GM21786 (cell line): ENCODE results near the gene MBL2.

Experiments used
- ATAC-seq: cut with Tn5 transposase; IDR thresholded peaks from one replicate; pipeline ENCODE4 v1.9.1; 2021; ENCODE audit not compliant: unreplicated experiment

Gene MBL2

DNA sequence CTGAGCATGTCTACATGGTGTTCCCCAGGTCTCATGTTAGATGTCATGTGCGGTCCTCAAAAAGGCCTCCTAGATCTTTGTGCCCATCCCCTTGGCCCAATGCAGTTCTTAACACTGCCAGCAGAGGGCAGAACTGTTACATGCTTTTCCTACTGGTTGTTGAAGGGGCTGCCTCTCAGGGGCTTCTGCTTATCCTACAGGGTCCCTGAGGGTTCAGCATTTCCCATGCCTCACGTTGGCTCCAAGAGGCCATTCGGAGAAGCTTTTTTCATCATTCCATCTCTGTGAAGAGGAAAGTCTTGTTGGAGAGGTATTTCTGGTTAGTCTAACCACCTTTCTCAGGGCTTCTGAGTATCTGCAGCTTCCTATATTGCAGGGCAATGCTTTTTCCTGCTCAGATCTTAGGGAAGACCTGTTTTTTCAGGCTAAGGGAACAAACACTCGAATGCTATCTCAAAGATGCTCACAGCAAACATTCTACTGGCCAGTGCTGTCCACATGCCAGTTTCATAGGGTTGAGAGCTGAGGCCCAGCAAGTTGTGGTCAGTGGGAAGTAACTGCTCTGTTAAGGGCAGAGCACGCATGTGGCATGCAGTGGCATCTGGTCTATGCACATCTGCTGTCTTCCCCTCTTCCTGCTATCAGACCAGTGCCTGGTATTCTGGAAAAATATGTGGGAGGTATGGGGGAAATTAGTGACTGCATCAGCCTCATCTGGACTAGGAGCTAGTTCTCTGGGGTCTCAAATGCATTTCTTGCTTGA, 31.5 kb downstream of the MBL2 start:
- peak; percentile 58 for ATAC-seq

DNA sequence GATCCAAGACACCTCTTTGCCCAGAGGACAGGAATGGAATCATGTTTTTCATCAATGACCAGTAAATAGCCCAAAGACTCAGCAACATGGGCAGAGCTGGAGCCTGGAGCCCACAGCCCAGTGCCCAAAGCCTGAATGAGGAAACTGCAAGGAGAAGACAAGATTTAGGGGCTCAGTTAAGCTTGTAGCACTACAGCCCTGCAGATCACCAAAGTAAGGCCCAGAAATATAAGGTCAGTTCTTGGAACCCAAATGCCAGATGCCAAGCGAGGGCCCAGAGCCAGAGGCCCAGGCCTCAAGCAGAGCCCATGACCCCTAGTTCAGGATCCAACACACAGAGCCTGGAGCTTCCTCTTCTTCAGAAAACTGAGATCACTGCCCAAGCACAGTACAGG, 32.4 kb downstream of the MBL2 start:
- ATAC-seq: no peak

DNA sequence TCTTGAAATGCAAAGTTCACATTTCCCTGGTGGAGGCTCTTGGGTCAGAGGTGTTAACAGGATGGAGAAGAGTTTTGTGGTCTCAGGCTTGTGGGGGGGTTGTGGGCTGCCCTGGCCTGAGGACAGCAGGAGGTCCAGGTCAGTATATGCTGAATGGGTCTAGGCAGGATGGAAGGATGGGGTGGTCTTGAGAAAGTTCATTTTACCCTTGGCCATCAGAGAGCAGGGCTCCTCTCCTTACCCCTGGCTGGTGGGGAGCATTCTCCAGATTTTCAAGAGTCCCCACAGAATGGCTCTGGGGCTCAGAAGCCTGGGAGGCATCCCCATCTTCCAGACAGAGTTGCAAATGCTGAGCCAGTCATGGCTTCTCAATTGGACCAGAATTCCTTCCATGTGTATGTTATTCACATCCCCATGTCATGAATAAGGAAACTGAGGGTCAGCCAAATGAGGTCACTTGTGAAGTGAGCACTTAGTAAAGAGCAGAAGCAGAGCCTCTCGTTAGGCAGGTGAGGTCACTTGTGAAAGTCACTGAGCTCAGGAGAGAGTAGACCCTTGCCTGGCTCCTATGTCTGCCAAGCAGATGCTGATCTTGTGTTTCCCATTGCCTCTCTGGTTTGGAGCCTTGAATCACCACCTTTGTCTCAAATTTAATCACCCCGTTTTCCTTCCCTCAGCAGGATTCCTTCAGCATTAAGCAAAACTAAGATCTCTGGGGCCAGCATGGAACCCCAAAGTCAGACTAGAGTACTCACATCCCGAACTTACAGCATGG, 33.0 kb downstream of the MBL2 start:
- no peak for ATAC-seq

DNA sequence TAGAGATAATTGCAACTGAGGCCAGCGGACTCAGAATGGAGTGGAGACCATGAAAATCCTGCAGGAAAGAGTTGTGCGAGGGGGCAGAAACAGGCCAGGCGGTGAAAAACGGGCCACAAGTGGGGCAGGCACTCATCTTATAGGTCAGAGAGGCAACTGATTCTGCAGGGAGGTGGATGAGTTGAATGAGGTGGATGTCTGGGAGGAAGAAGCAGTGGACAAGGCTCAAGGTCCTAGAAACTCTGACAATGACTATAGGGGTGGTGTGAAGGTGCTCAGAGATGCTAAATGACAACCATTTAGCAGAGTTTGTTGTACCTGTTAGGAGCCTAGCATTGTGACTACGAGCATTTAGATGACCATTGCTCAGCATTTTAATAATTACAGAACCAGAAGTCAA, 33.6 kb downstream of the MBL2 start:
- ATAC-seq: no peak

DNA sequence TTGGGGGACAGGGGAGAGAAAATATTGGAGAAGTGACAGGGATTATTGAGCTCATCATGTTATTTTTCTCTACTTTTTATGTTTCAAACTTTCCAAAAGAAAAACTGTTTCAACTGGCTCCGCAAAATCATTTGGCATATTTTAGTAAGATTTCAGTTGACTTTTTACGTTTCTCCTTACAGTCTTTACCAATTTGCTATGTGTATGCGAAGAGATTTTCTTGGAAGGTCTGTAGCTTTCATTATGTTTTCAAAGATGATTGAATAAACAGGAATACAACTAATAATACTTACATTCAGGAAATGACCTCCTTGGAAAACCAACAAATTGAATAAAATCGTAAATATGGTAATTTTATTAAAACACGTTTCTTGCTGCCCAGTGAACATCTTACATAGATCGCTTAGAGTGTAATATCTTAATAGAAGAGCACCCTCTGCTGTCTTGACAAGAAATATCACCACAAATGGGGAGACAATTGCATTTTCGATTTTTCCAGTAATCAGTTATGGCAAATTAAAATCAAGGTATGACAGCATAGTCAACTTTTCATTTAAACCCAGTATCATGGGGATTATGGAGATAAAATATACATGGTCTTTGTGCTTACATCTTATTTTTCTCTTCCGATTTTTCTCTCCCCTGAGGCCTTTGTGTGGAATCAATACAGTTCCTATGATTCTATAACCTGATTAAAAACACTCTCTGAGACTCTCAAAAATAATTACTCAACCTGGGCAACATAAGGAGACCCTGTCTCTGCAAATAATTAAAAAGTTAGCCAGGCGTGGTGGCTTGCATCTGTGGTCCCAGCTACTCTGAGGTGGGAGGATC, 43.1 kb downstream of the MBL2 start:
- ATAC-seq: peak; percentile 58

DNA sequence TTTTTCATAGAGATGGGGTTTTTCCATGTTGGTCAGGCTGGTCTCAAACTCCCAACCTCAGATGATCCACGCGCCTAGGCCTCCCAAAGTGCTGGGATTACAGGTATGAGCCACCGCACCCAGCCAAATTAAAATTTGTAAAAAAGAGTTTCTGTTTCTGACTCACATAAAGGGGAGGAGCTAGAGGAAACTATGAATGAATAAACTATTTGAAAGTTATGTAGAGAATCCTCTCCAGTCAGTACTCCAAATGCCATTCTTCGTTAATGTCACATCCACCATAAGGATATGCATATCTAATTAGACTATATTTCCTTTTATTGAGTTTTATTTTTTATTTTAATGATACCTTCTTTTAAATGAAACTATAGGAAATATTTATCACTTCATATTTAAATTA, 52.6 kb downstream of the MBL2 start:
- no peak for ATAC-seq
